DMS53 (cell line): ENCODE measurements around the gene G0S2.
A peak's percentile ranks its signal among the peaks of the same experiment; 100 is the strongest.

Experiments
- DNase-seq: peaks from one replicate; lab custom pipeline; 2025; lab: John Stamatoyannopoulos, UW

G0S2 gene

DNA sequence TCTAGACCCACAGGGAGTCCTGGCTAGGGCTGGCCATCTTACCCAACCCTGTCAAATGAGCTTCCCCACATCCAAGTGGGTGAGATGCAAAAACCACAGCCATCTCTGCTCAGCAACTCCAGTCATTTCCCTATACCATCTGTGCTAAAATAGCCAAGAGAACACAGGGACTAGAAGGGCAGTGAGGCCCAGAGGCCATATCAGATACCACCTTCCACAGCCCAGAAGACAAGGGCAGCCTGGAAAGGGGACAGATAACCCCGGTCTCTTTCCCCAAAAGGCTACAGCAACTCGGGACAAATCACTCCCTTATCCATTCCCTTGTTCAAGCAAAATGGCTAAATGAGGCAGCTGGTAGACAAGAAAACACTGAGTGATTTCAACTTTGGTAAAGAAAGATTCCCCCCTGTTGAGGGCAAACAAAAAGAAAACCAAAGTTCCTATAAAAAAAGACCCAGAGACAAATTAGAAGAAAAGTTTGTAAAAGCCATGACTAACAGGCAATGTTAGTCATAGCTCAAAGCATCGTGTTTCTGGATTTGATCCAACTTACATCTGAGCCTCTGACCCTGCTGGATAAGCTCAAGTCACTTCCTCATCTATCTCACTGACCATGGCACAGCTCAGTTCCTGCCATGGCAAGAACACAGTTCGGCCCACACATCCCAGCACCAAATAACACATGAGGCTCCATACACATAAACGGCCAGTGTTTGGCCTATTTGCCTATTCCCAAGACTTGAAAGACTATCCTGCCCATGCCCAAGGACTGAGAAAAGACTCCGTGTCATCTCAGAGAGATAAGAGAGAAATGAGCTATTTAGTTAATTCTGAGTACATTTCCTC, 26.1 kb upstream of the G0S2 start:
- DNase-seq: peak; percentile 84

DNA sequence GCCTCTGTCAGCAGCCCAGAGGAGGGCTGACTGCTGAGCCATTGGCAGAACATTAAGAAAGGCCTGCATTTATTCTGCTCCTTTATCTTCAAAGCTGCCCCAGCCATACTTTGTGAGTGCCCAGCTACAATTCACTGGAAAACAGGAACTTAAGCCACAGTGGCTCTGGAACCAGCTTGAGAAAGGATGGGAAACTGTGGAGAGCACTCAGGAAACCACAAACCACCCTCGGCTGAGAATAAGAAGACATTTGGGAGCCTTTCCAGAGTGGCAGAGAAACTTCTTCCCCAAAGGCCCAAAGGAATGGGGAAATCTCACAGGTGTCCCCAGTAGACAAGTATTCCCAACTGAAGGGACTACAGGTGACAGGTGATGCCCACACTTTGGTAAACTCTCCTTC, 24.8 kb upstream of the G0S2 start:
- no peak for DNase-seq

DNA sequence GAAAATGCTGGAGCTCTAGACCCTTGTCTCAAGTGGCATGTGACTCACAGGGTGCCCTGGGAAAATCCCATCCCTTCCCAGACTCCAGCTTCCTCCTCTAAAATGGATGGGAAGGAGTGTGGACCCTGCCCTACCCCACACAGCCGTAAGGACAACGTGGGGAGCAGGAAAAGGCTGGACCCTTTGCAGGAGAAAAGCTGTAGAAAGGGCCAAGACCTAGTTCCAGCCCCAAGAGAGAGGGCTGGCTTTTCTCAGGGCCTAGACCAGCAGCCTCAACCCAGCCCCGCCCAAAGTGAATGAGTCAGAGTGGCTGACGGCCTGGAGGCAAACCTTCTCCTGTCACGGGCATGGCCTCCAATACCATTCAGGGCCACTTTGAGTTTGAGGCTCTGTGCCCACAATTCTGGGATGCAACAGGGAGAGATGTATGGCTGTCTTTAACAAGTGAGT, 24.0 kb upstream of the G0S2 start:
- peak; percentile 92 for DNase-seq

DNA sequence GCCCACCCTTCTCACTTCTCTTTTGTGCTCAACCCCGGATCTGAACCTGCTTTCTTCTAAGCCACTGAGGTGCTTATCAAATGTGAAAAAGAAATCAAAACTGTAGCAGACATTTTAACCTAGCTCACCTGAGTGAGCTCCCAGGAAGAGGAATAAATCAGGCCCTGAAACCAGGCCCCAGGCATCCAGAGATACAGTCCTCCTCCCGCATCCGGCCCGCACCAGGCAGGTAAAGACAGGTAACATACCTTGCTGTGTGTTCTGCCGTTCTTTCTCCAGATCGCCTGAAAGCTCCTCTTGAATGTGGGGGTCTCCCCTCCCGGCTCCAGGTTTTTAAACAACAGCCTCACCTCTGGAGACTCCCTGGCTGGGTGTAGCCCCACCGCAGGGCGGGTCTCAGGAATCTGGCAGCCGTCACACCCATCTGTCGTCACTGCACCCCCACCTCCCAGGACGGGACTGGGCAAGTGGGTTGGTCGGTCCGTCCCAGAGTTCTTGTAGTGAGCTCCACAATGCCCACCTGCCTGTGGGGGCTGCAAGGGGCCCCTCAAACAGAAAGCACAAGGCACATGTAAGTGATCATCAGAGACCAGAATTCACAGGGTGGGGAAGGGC, 23.0 kb upstream of the G0S2 start, which contains the start of gene LAMB3:
TSS of gene LAMB3 (minus strand) at position 305 of the 615 bp plus-strand sequence. CDS start 1,481 bp downstream, outside the sequence.
- DNase-seq: peak; percentile 78

DNA sequence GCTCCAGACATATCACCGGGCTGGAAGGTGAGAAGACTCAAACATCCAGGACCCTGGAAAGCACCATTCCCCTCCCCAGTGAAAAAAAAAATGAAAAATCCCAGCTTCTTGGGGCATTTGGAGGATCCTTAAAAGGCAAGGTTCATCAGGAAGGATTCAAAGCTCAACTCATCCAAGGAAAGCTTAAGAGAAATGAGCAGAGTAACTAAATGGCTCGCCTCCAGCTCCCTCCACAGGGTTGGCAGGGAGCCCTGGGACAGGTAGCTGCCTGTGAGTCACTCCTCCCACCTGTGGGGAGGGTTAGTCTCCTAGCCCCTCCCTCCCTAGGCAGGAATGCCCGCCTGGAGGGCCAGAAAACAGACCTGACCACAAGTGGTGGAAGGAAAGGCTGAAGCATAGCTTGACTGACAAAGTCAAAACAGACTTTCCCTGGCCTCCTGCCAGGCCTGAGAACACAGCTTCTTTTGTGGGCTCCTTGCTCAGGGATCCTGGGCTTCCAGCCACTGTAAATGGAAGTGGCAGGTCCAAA, 22.3 kb upstream of the G0S2 start:
- DNase-seq: peak; percentile 99

DNA sequence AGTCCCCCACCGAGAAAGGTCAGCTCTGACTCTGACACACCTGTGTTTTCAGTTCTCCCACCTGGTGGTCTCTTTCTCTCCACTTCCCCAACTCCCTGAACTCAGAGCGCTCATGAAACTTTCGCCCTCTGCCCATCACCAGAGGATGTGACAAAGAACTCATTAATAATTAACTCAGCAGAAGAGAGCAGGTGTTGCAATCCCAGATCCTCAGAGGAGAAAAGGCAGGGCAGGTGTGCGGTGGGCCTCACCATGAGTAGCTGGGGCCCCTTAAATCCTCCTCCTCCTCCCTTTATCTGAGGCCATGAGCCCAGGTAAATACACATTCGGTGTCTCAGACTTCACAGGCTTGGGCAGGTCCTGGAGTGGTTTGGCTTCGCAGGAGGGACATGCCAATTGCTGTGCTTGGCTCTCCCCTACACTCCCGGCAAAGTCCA, 21.3 kb upstream of the G0S2 start:
- DNase-seq: peak; percentile 98

DNA sequence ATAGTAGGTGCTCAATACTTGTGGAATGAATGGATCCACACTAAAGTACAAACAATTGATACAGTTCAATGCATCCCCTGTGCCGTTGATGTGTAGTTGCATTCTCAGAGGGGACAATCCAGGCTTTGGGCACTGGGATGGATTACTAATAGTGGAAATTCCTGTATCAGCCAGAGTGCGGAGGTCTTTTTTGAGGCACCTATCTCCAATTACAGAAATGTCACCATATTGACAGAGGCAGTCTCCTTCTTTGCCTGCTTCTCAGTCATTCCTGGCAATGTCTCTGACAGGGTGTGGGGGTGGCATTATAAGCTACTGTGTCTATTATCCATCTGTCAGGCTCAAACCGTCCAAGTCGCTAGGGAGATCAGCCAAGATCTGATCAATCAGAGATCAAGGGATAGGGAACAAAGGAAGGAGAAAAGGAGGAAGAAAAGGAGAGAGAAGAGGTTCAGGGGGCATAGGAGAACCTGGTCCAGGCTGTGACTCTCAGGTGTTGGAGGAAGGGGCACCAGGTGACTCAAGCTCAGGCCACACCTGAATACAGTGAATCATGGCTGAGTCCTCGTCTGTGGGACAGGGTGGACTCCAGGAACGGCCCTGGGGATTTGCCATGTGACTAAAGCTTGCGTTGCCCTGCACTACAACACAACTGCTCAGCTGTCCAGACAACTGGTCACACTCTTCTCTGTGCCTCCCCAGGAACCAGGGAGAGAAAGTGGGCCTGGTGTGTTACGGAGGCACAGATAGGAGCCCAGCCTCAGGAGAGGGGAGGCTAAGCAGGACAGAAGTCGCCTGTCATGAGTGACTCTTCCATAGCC, 19.6 kb upstream of the G0S2 start:
- DNase-seq: peak; percentile 68

DNA sequence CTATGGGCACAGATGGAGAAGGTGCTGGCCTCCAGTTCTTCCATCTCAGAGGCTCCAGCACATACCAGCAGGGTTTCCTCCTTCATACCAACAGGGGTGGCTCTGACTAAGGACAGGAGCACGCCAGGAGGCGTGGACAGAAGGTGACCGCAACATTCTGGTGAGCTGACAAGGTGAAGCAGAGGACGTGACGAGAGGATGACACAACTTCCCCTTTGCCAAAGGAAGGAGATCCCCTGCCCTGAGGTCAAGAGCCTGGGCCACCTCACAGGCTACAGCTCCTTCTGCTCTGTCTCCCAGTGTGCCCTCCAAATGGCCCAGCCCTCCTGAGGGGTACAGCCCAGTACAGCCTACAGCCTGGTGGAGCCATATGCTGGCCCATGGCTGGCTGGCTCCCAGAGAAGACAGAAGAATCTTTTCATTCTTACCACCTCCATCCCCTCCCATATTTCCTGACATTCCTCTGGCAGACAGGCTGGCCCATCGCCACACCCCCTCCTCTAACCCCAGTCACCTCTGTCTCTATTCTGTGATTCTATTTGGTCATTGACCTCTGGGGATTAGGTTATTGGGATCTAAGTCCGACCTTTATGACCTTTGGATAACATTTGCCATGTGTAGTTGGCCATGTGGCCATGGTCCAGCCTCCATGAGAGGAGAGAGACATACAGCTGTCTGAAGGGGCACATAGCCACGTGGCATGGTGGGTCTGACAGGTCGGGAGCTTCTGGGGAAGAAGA, 17.9 kb upstream of the G0S2 start:
- no peak for DNase-seq

DNA sequence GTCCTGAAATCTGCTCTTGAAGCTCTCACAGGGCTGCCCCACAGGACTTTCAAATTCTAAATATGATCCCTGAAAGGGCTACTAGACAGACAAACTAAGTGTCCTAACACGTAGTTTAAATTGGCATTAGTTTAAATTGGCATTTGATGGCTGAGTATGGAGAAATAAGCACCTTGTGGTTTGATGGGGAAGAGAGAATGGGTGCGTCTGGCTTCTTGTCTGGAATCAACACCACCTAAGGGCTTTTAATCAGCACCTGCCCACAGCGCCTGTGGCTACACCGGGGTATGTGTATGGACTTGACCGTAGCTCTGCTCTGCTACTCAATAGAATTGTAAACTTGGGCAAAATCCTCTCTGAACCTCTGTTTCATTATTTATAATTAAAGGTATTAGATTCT, 17.3 kb upstream of the G0S2 start:
- DNase-seq: no peak

DNA sequence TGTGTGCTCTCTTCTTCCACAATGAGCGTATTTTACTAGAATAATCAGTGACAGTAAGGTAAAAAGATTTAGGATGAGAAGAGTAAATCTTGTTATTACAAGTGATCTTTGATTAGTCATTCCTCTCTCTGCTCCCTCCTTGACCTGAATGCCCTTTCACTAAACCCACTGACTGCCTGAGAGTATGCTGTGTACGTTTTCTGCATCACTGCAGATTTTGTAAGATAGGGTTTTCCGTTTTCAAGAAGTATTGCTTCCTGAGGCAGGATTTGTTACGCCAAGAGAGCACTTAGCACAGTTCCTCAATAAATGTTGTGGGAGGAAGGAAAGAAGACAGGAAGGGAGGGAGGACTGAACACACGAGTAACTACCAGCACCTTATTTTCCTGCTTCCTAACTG, 15.3 kb upstream of the G0S2 start:
- DNase-seq: peak; percentile 36

DNA sequence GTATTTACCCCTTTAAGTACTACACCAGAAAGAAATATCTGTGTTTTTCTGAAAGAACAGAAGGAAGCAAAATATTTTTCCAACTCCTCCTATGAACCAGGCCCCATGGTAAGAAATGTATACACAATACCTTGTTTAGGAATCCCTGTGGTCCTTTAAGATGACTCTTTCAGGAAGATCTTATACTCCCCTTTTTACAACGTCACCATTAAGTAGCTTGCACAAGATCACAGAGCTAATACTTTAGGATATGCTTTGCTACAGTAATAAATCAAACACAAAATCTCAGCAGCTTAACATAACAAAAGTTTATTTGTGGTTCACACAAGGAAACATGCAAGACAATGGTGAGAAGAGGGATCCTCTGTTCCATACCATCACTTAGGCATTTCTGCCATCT, 14.1 kb upstream of the G0S2 start:
- no peak for DNase-seq

DNA sequence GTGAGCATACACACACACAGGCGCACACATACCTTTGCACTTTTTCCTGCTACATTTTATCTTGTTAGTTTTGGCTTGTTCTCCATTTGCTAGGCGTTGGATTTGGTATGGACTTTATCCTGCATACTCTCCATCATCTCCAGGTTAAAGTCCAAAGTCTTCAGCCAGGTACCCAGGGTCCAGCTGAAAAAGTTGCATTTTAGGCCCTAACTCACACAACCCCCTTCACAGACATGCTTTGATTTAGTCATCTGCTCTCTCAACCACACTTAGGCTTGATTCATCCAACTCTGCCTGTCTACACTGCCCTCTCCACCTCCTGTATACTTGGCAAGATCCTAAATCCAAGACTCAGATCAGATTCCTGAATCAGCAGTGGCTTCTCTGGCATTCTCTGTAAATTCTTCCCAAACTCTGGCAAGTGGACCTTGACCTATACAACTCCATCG, 12.3 kb upstream of the G0S2 start:
- DNase-seq: no peak

DNA sequence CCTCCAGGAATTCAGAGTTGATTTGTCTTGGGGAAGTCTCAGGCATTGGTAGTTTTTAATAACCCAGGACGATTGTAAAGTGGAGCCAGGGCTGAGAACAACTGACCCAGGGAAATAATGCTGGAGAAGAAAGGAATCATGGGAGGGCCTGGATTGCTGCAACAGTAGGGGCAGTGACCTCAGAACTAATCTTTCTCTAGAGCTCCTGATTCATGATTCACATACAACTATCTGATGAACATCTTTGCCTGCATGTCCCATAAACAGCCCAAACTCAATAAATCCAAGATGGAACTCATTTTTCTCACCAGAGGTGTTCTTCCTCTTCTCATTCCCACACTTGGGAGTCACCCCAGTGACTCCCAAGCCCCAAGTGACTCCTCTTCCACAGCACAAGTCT, 8.1 kb upstream of the G0S2 start:
- DNase-seq: no peak

DNA sequence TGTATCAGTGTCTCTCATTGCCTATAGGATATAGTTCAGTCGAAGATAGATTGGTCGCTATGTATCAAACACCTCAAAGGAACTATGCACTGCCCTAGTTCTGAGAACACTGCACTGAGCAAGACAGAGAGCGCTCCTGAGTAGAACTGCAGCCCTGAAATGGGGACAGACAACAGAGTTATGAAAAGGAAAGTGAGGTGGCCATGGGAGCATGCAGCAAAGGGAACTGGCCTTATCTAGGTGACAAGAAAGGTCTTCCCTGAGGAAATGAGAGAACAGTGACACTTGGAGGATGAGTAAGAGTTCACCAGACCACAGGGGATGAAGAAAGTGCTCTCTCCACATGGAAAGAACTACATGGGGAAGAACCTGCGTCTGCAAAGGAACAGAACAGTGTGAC, 7.5 kb upstream of the G0S2 start:
- no peak for DNase-seq

DNA sequence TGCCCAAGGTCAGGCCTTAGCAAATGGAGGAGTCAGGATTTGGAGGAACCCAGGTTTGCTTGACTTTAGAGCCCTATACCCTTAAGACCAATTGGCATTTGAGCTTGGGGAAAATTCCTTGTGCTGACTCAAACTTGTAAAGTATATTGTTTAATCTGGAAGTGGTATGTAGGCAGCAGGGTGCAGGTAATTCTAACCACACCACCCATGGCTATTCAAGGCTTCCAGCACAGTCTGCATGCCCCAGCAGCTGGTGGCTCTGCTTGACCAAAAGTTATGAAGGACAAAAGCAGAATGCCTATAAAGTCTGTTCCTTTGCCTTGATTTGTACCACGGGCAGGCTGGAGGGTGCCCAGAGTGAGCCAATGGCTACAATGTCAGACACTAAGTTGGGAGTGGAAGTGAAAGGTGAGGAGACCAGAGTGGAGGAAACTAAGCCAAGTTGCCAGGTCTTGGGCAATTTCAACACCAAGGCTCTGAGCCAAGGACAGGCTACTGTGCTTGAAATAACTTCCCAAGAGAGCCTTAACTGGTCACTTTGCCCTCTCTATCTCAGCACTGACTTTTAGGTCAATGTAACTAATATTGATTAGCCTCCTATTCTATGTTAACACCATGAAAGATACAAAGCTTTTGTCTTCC, 4.7 kb upstream of the G0S2 start:
- DNase-seq: no peak

DNA sequence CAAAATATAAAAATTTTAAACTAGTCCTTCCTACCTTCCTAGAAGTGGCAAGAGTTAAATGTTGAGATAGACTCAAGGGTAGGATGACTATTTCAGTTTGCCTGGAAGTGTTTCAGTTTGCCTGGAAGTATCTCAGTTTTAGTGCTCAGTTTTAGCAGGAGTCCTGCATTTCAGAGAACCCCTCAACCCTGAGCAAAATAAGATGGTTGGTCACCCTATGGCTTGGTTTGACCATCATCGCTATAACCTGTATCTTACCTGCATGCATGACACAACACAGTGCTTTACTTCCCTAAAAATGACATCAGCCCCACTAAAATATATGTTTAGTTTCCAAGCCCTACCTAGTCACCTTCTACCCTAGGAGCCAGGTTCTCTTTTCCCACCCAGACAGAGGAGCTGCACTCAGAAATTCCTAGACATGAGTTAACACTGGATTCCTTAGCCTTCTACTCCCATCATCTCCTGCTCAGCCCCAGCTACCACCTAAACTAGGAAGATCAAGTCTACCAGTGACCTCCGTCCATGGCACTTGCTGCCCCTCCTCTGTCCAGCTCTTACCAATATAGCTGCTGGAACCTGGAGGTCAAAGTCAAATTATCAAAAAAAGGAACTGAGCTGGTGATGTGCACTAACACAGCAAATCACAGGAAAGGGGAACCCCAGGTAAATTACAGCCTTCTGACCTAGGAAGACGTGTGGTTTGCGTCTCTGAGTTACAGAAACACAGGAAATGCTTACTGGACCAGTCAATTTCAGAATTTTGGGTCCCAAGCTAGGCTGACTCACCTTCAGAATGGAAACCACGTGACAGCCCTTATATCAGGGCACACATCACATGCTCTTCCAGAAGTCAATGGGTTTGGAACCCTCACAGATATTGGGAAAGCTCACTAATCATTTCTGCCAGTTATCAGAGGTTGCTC, 2.2 kb upstream of the G0S2 start:
- no peak for DNase-seq

DNA sequence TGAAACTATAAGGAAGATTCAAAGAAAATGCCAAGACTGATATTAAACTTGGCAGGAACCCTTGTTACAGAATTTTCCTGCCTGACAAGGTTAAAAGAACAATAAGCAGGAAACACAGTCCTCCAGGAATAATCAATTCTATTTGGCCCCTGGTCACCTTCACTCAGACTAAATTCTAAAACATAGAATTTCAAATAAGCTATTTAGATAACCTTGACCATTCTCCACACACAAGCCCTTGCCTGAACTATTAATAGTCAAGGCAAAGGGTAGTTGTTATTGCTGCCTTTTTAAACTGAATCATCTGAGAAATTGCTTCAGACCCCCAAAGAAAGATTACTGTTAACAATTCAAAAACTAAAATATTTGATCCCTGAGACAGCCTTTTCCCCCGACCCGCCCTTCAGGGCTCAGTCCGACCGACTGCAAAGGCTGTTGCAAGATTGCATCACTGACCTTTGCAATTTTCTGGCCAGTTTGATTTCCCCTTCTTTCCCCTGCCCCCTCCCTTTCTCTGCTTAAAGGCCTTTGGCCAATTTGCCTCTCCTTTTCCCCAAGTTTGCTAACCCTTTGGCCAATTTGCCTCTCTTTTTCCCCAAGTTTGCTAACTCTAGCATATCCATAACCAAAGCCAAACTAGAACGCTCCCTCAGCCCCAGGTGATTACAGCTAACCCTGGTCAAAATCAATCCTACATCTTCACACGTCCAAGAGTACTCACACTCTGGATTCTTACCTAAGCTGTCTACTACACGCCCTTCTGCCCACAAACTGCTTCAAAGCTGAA, 1.4 kb upstream of the G0S2 start:
- no peak for DNase-seq

DNA sequence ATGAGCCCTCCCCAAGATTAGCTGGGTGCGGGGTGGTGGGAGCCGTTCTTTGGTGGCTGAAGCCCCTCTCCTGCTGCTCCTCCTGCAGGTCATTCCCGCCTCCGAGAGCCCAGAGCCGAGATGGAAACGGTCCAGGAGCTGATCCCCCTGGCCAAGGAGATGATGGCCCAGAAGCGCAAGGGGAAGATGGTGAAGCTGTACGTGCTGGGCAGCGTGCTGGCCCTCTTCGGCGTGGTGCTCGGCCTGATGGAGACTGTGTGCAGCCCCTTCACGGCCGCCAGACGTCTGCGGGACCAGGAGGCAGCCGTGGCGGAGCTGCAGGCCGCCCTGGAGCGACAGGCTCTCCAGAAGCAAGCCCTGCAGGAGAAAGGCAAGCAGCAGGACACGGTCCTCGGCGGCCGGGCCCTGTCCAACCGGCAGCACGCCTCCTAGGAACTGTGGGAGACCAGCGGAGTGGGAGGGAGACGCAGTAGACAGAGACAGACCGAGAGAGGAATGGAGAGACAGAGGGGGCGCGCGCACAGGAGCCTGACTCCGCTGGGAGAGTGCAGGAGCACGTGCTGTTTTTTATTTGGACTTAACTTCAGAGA, 448 bp downstream of the G0S2 start:
- peak; percentile 76 for DNase-seq
